Raji (cell line): ENCODE data around the gene EFCAB9.

Experiments used
- POLR2A ChIP-seq: IDR thresholded peaks from 2 replicates; pipeline ENCODE4 v1.6.1; 2011; ENCODE audit warnings: low read depth, low read length, control low read depth; ENCODE audit not compliant: insufficient read depth

EFCAB9 gene

DNA sequence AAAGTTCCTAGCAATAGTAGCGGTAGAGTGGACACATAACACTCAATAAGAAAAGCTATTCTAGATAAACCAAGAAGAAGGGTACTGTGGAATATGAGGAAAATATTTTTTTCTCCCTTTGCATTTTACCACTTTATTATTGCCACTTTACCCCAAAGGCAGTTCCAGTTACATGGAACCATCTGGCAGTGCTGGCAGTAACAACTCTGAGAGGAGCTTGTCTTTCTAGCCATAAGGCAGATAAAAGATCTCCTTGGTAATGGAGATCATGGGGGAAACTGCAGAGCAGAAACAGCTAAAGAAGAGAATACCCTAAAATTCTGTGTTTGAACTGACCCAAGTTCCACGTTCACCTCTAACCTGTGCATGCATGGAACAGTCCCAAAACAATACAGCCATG is 51.1 kb downstream of the EFCAB9 start:
- no peak for TF ChIP-seq POLR2A

DNA sequence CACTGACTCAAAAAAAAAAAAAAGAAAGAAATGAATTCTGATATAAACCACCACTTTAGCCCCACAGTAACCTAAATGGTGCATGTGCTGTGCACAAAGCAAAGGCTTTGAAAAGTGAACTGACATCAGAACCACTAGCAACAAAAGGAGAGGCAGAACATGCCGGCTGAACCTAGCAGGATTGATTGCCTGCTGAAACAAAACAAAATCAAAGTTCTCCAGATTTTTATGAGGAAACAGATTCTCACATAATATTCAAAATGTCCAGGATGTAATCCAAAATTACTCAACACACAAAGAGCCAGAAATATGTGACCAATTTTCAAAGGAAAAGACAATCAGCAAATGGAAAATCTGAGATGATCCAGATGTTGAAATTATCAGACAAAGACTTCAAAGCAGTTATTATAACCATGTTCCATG is 51.7 kb downstream of the EFCAB9 start:
- TF ChIP-seq POLR2A = no peak

DNA sequence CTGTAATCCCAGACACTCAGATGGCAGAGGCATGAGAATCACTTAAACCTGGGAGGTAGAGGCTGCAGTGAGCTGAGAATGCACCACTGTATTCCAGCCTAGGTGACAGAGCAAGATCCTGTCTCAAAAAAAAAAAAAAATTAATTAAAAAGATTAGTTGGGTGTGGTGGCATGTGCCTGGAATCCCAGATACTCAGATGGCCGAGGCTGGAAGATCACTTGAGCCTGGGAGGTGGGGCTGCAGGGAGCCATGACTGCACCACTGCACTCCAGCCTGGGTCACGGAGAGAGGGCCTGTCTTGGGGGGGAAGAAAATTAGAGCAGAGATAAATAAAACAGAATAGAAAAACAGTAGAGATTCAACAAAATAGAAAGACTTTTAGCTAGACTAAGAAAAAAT is 54.7 kb downstream of the EFCAB9 start:
- TF ChIP-seq POLR2A = no peak

DNA sequence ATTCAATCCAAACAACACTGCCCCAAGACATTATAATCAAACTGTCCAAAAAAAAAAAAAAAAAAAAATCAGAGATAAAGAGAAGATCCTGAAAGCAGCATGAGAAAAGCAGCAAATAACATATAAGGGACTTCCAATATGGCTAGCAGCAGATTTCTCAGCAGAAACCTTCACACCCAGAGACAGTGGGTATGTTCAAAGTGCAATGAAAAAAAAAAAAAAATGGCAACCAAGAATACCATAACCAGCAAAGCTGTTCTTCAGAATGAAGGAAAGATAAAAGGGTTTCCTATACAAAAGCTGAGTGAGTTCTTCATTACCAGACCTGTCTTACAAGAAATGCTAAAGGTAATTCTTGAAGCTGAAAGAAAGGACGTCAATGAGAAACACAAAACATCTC is 57.4 kb downstream of the EFCAB9 start:
- TF ChIP-seq POLR2A = no peak

DNA sequence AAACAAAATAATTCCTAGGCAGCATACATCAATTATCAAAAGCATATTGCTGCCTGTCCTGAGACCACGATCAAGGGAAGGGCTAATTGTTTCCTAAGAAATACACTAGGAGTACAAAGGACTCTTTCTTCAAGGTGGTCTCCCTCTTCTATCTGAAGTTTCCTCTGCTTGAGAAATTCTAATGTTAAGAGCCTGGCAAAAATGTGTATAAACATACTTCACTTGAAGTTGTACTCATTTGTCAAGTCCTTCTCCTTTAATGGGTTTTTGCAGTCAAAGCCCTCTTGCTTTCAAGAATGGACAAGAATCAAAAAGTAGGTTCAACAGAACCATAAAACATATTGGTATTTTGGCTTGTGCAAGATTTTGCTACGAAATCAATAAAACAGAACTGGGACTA is 58.5 kb downstream of the EFCAB9 start:
- no peak for TF ChIP-seq POLR2A
